GM23338 (cell line): ENCODE results near the gene GRIFIN.

Experiments
- EZH2 ChIP-seq: fragments of 200-600 bp; sonication (generic); IDR thresholded peaks from one replicate; pipeline ENCODE4 v1.8.0; 2017; ENCODE audit warnings: antibody characterized with exemption, mild to moderate bottlenecking, low read depth; ENCODE audit not compliant: unreplicated experiment
- EZH2phosphoT487 ChIP-seq: fragments of 200-600 bp; sonication (generic); IDR thresholded peaks from one replicate; pipeline ENCODE4 v1.8.1; 2018; ENCODE audit warnings: antibody characterized with exemption; ENCODE audit not compliant: unreplicated experiment
- POLR2AphosphoS5 ChIP-seq: IDR thresholded peaks from 2 replicates; pipeline ENCODE4 v1.6.1; 2016; ENCODE audit warnings: antibody characterized with exemption, low read depth
- ZNF331 ChIP-seq: fragments of 250-450 bp; sonication (Bioruptor Pico); IDR thresholded peaks from 2 replicates; pipeline ENCODE4 v1.5.0; 2020; ENCODE audit warnings: low read depth, mild to moderate bottlenecking, moderate library complexity
- TF ChIP-seq, protein P1 (sequence below), 2 experiments: fragments of 200-600 bp in 1 of 2; sonication (generic) in 1 of 2; conservative IDR thresholded peaks; 2 replicates each; pipeline versions ENCODE4 v1.5.1 to v1.6.1; 2016 to 2017; ENCODE audit warnings: antibody characterized with exemption in 2 of 2, low read depth in 2 of 2, mild to moderate bottlenecking in 2 of 2, moderate library complexity in 1 of 2

DNA sequence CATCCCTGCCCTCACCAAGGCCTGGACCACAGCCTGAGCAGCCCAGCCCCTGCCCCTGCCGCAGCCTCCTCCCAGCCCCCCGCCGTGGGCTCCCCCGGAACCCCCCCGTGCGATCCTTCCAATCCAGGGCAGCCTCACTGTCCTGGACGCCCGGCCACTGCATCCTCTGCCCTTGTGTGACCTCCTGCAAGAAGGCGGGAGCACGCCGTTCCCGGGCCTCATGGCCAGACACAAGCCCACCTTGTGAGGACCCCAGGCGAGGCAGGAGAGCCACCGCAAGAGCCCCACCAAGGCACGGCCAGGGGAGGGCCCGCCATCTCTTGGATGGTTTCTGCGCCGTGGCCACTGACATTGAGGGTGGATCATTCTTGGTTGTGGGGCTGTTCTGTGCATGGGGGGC lies 35.6 kb upstream of the GRIFIN start:
- TF ChIP-seq ZNF331 (CRISPR knock-in tag), result no peak
- TF ChIP-seq, protein P1, sequence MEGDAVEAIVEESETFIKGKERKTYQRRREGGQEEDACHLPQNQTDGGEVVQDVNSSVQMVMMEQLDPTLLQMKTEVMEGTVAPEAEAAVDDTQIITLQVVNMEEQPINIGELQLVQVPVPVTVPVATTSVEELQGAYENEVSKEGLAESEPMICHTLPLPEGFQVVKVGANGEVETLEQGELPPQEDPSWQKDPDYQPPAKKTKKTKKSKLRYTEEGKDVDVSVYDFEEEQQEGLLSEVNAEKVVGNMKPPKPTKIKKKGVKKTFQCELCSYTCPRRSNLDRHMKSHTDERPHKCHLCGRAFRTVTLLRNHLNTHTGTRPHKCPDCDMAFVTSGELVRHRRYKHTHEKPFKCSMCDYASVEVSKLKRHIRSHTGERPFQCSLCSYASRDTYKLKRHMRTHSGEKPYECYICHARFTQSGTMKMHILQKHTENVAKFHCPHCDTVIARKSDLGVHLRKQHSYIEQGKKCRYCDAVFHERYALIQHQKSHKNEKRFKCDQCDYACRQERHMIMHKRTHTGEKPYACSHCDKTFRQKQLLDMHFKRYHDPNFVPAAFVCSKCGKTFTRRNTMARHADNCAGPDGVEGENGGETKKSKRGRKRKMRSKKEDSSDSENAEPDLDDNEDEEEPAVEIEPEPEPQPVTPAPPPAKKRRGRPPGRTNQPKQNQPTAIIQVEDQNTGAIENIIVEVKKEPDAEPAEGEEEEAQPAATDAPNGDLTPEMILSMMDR (conservative IDR thresholded peaks at IDR 0.05; ENCODE audit: low read depth in 2 of 2), result no peak
- no peak for TF ChIP-seq POLR2AphosphoS5
- TF ChIP-seq EZH2, result no peak
- TF ChIP-seq EZH2phosphoT487, result no peak
